ENCODE results near the gene KNCN. TPM values are rescaled to one million over a fixed set of nuclear protein-coding genes. Genes with fewer than 3 reads are reported as not detected.

The KNCN gene
- total RNA-seq, 1 experiment from 2014 or later: not detected

GRCh38 chr1:46595127-46595526, 43.7 kb upstream of the KNCN start (continued):
- TF ChIP-seq AR (CRISPR knock-in tag; IDR thresholded peaks at IDR 0.05) (no peak), TEAD1 (CRISPR knock-in tag; IDR thresholded peaks at IDR 0.05) (no peak), IRF1 (CRISPR knock-in tag; IDR thresholded peaks at IDR 0.05) (no peak), HMGA2 (CRISPR knock-in tag; IDR thresholded peaks at IDR 0.05) (no peak), PRRX2 (CRISPR knock-in tag; IDR thresholded peaks at IDR 0.05) (no peak), ZNF232 (CRISPR knock-in tag; IDR thresholded peaks at IDR 0.05) (no peak), ZNF317 (CRISPR knock-in tag; IDR thresholded peaks at IDR 0.05; ENCODE audit: borderline replicate concordance, low read depth) (no peak), SP1 (CRISPR knock-in tag; conservative IDR thresholded peaks at IDR 0.05) (no peak), SOX15 (CRISPR knock-in tag; IDR thresholded peaks at IDR 0.05) (no peak), ZNF416 (CRISPR knock-in tag; IDR thresholded peaks at IDR 0.05) (no peak), MXD4 (CRISPR knock-in tag; IDR thresholded peaks at IDR 0.05; ENCODE audit: borderline replicate concordance) (no peak)

- TF ChIP-seq NR1H2 (CRISPR knock-in tag; IDR thresholded peaks at IDR 0.05): no peak
- Mint-ChIP-seq H3K27me3 (ENCODE audit: low read depth) (no peaks in the 10 kb centered on the region), H3K4me3 (no peak overlapping the region), H3K9me3 (no peaks in the 10 kb centered on the region), H3K4me1 (no peaks in the 10 kb centered on the region), H3K36me3 (peaks cover 26% of the 10 kb centered on the region), H3K27ac (no peak overlapping the region)
- CTCF ChIA-PET: interaction anchor here (1.6 kb wide), 1 partner anchor 10 kb away, joined by 9 read pairs; the partner anchor contains the start of gene MKNK1
- POLR2A ChIA-PET: interaction anchor here (0.7 to 1.0 kb wide), 2 partner anchors 10 to 119 kb away, joined by 3 read pairs; partner anchors contain the start of gene MKNK1
- DNase-seq (ENCODE audit: low spot score): no peak
- ATAC-seq: no peak
Observed at GRCh38 chr1:46594063-46594462, 42.6 kb upstream of the KNCN start.

GRCh38 chr1:46592823-46593222, 41.4 kb upstream of the KNCN start:
- no peak for ATAC-seq
- H3K4me3 Mint-ChIP-seq: no peak overlapping the region
- no peak for DNase-seq (ENCODE audit: low spot score)
- peaks cover 26% of the 10 kb centered on the region for H3K36me3 Mint-ChIP-seq
- ChIA-PET POLR2A (no interaction called here), CTCF (no interaction called here)
- H3K27me3 Mint-ChIP-seq (ENCODE audit: low read depth): no peaks in the 10 kb centered on the region
- H3K27ac Mint-ChIP-seq: no peak overlapping the region
- no peak for TF ChIP-seq FOXK1 (CRISPR knock-in tag; IDR thresholded peaks at IDR 0.05)
- no peak for TF ChIP-seq ZNF671 (CRISPR knock-in tag; IDR thresholded peaks at IDR 0.05)
- TF ChIP-seq JUN (CRISPR knock-in tag; IDR thresholded peaks at IDR 0.05): no peak
- TF ChIP-seq ZSCAN18 (CRISPR knock-in tag; IDR thresholded peaks at IDR 0.05): no peak
- TF ChIP-seq ZNF512 (CRISPR knock-in tag; IDR thresholded peaks at IDR 0.05; ENCODE audit: borderline replicate concordance): no peak
- TF ChIP-seq ZNF219 (CRISPR knock-in tag; IDR thresholded peaks at IDR 0.05; ENCODE audit: borderline replicate concordance): no peak
- no peak for TF ChIP-seq PRRX2 (CRISPR knock-in tag; IDR thresholded peaks at IDR 0.05)
- TF ChIP-seq CTCF (IDR thresholded peaks at IDR 0.05): no peak
- no peak for TF ChIP-seq ZNF423 (CRISPR knock-in tag; IDR thresholded peaks at IDR 0.05)
- TF ChIP-seq ZNF138 (CRISPR knock-in tag; conservative IDR thresholded peaks at IDR 0.05): no peak
- TF ChIP-seq ZNF263 (CRISPR knock-in tag; IDR thresholded peaks at IDR 0.05; ENCODE audit: low read depth): no peak
- no peak for TF ChIP-seq NR3C1 (CRISPR knock-in tag; conservative IDR thresholded peaks at IDR 0.05; ENCODE audit: low read depth)
- no peak for TF ChIP-seq CDX4 (CRISPR knock-in tag; IDR thresholded peaks at IDR 0.05; ENCODE audit: borderline replicate concordance)
- no peak for TF ChIP-seq GRHL2 (CRISPR knock-in tag; IDR thresholded peaks at IDR 0.05; ENCODE audit: insufficient replicate concordance, severe bottlenecking)
- H3K4me1 Mint-ChIP-seq: no peaks in the 10 kb centered on the region
- no peaks in the 10 kb centered on the region for H3K9me3 Mint-ChIP-seq

Data from WTC11 (cell line).